Nucleus accumbens (tissue), 56 donors: Measurements from ENCODE around the gene TMEM123.
"Not testable (repeated sequence)": the region's sequence is repeated elsewhere in the genome, so short reads cannot be mapped to it uniquely, and the experiment has no call there.

Source experiments
- DNase-seq, 56 donors: peaks; one replicate each; lab custom pipeline; 2025; lab: John Stamatoyannopoulos, UW

TMEM123 gene

GRCh38 chr11:102375720-102376399 lies 76.7 kb downstream of the TMEM123 start:
- DNase-seq = no peak

DNA sequence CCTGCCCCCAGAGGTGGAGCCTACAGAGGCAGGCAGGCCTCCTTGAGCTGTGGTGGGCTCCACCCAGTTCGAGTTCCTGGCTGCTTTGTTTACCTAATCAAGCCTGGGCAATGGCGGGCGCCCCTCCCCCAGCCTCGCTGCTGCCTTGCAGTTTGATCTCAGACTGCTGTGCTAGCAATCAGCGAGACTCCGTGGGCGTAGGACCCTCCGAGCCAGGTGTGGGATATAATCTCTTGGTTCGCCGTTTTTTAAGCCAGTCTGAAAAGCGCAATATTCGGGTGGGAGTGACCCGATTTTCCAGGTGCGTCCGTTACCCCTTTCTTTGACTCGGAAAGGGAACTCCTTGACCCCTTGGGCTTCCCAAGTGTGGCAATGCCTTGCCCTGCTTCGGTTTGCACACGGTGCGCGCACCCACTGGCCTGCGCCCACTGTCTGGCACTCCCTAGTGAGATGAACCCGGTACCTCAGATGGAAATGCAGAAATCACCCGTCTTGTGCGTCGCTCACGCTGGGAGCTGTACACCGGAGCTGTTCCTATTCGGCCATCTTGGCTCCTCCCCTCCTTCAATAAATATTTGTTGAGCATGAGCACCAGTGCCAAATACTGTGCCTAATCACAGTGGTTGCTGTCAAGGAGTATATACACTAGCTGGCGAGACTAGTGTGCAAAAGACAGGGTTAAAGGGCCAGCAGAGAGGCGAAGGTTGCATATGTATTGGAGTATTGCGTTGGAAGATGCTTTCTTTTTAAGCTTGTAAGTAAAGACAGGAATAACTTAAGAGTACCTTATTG lies 77.7 kb downstream of the TMEM123 start:
- not testable (repeated sequence) for DNase-seq

DNA sequence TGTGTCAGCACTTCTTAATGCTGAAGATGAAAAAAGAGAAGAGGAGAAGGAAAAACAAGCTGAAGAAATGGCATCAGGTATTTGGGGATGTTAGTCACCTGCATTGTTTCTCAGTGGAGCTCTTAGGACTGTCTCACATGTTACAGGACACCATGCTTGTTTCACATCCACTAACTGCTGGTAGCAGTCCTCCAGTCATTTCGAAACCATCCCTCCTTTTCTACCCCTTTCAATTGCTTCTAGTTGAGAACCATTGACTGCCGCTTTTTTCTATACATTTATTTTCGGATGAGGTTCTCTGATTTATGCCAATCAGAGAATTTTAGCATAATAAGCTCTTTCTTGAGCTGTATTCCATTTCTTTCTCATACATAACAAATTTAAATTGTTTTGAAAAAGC lies 84.1 kb downstream of the TMEM123 start:
- DNase-seq = no peak

- no peak for DNase-seq
Observed at GRCh38 chr11:102367364-102367763, 85.2 kb downstream of the TMEM123 start.

DNA sequence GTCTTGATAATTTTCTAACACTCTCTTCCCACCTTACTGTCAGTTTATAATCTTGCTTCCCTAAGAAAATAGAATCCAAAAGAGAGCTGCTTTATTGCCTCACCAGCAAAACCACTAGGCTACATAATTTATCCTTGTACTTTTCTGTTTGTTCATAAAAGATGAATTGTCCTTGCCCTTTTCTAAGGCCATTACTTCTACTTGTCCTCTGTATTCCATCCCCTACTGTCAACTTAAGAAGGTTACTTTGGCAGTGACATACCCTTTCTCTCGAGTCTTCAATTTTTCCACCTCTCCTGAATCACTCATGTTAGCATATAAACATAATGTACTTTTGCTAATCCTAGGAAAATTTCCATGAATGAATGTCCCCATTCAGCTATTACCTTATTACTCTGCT lies 87.6 kb downstream of the TMEM123 start:
- no peak for DNase-seq

DNA sequence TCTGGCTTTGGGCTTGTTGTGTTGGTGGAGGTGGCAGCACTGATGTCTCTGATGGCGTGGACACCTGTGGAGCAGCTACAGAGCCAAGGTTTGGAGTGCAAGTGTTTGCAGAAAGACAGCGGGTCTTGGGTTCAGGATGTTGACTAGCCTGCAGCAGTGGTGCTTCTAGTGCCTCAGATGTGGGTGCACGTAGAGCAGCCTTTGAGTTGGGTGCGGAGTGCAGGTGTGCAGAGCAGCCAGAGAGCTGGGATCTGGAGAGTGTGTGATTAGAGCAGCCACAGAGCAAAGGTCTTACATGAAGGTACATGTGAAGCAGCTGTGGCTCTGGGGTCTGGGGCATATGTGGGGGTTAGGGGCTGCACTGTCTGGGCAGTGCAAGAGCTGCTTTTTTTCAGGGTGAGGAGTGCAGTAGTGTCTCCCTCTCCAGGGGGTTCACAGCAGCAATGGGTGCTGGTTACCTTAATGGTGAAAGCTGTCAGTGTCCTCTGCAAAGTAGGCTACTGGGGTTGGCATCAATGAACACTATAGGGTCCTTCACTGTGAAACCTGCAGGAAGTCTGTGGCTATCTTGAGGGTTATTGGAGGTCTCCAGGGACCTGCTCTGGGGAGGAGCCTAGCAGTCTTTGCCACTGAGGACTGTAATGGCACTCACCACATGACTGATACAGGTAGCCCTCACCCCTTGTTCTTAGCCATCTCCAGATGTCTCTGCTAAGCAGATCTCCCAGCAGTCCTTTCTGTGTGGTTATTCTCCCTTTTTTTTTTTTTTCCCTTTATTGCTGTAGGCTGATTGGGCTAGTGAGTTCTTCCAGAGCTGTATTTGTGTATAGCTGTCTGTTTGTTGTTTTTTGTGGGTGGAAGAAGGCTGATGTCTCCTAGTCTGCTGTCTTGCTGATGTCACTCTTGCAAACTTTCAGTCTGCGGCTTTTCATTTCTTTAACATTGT lies 91.2 kb downstream of the TMEM123 start:
- no peak for DNase-seq

DNA sequence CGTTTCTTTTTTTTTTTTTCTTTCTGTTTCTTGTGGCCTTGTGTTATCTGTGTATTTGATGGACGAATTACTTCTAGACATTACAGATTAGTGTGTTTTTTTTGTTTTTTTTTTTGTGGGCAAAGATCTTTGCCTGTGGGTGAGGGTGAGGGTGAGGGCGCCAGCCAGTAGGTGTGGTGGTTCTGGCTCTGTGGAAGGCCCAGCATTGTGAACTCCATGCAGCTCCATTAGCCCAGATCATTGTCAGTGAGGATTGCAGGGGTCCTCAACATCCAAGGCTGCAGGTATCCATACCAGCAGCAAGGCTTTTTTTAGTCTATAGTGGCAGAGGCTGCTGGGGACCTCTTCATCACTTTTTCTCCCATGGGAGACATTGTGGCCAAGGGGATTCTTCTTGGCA lies 91.9 kb downstream of the TMEM123 start:
- DNase-seq = no peak

- no peak for DNase-seq
Observed at GRCh38 chr11:102359372-102359771, 93.2 kb downstream of the TMEM123 start.

GRCh38 chr11:102357116-102357515 lies 95.4 kb downstream of the TMEM123 start:
- DNase-seq = no peak

DNA sequence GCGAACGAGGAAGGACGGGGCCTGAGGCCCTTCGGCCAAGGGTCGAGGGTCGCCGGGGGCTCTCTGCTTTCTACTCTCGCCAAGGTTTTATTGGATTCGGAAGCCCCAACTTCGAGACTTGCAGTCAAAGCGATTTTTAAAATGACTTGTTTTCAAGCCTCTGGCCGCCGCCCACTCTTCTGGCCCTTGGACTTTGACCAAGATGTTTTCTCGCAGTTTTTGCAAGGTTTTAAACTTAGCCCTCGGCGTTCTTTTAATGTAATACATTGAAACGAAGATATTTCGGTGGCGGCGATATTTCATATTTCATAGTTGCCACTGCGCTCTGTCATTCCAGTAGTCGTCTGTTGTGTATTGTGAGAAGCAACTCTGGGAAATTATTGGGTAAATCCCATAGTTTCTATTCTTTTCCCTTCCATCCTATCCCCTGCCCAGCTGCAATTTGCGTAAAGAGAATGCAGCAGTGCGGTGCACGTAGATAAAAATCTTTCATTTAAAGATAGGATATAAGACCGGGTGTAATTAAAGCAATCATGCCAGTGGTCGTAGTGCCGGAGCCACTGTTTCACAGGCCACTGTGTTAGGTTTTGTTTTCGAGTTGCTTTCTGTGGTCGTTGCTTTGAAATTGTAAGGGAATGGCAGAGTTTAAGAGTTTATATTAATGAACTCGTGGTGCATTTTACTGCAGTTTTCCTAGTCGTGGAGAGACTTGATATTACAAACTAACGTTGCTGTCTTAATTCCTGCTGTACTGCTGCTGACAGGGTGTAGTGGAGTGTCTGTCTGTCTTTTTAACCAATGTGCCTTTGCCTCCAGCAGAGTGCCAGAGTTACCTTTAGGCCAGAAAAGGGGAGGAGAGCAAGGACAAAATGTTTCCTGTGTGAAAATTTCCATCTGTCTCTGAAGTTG lies 104.8 kb downstream of the TMEM123 start:
- peak in 13 of 56 donors; percentile 7 to 81 (median 57) for DNase-seq

GRCh38 chr11:102346748-102347461 lies 105.7 kb downstream of the TMEM123 start, which contains the start of gene BIRC2:
Gene BIRC2, plus strand, starts transcription at chr11:102347214. Its CDS starts 2,641 bp downstream, at chr11:102349855.
- DNase-seq = peak in 55 of 56 donors; percentile 52 to 98 (median 89)

DNA sequence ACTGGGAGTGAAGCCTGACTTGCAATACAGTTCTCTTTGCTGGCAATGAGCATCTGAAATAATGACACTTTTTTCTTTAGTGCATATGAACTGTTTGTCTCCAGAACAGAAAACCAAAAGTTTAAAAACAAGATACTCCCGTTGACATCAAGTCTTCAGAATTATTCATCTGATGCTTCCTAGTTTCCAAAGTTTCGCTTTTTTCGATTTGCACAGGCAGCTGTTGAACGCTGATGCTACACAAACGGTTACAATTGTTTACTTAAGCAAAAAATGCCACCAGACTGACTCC lies 106.2 kb downstream of the TMEM123 start:
- no peak for DNase-seq
